ENCODE data around the gene SGCD. TPM values are rescaled to one million over a fixed set of nuclear protein-coding genes. Genes with fewer than 3 reads are reported as not detected.

SGCD gene
- total RNA-seq, 2 experiments from 2014 or later = not detected

DNA sequence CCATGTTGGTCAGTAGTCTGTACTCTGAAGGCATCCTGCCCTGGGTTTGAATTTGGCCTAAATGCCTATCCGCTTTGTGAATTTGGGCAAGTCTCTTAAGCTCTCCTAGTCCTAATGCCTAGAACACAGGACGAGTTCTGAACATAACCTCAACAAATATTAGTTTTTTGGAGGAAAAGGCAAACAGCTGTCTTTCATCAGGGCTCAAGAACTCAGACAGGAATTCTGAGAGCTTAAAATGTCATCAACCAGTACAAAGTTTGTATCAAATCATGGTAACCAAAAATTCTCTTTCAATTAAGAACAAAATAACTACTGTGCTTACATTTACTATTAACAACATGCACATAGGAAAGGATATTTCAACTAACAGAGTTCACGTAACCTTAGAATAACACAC lies 340.7 kb downstream of the SGCD start:
- Mint-ChIP-seq H3K27me3 (no peaks in the 10 kb centered on the region), H3K4me1 (ENCODE audit: low read depth) (no peaks in the 10 kb centered on the region), H3K9me3 (no peaks in the 10 kb centered on the region), H3K4me3 (no peak overlapping the region), H3K36me3 (ENCODE audit: low read depth) (no peaks in the 10 kb centered on the region), H3K27ac (no peak overlapping the region)
- H3K4me1 ChIP-seq (ENCODE audit: insufficient read depth, low read length) = no peaks in the 10 kb centered on the region
- intact Hi-C loops (cut with DNase I, micrococcal nuclease) = no loop called here
- H3K9me3 ChIP-seq (ENCODE audit: control insufficient read depth in 1 of 2, insufficient read depth in 1 of 2, low read length in 2 of 2) = no peaks in the 10 kb centered on the region
- H3K27me3 ChIP-seq (ENCODE audit: control insufficient read depth in 1 of 2, insufficient read depth in 2 of 2, low read length in 2 of 2) = no peaks in the 10 kb centered on the region
- ChIA-PET CTCF (no interaction called here), POLR2A (no interaction called here)
- no peak for TF ChIP-seq CTCF (IDR thresholded peaks at IDR 0.05)
- DNase-seq (no peak), ATAC-seq (ENCODE audit: poor library complexity) (no peak)
- no peaks in the 10 kb centered on the region for H3K36me3 ChIP-seq (ENCODE audit: insufficient read depth, low read length)
- no peak overlapping the region for H3K27ac ChIP-seq (ENCODE audit: low read depth in 1 of 2, low read length in 2 of 2)
- H3K4me3 ChIP-seq (ENCODE audit: low read length) = no peak overlapping the region

DNA sequence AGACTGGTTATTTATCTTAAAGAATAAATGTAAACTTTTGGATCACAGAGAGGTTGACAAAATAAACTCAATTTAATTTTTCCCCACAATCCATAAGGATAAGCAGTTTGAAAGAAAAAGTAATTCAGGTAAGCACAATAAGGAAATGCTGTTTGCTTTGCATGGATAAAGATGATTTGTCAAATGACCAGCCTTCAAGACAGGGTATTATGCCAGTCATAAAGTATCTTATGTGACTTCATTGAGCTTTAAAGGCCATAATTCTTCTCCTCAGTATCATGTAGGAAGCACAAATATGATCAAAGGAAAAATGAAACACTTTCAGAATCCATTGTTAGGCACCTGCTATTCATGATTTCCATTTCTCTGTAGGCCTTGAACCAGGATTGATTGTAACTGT lies 342.5 kb downstream of the SGCD start:
- Histone ChIP-seq H3K4me3 (ENCODE audit: low read length) (no peak overlapping the region), H3K27me3 (ENCODE audit: control insufficient read depth in 1 of 2, insufficient read depth in 2 of 2, low read length in 2 of 2) (no peaks in the 10 kb centered on the region), H3K27ac (ENCODE audit: low read depth in 1 of 2, low read length in 2 of 2) (no peak overlapping the region), H3K4me1 (ENCODE audit: insufficient read depth, low read length) (no peaks in the 10 kb centered on the region), H3K36me3 (ENCODE audit: insufficient read depth, low read length) (no peaks in the 10 kb centered on the region), H3K9me3 (ENCODE audit: control insufficient read depth in 1 of 2, insufficient read depth in 1 of 2, low read length in 2 of 2) (no peaks in the 10 kb centered on the region)
- TF ChIP-seq CTCF (IDR thresholded peaks at IDR 0.05) = no peak
- ATAC-seq (ENCODE audit: poor library complexity) = no peak
- DNase-seq = no peak
- CTCF ChIA-PET = no interaction called here
- no peaks in the 10 kb centered on the region for H3K36me3 Mint-ChIP-seq (ENCODE audit: low read depth)
- H3K9me3 Mint-ChIP-seq = no peaks in the 10 kb centered on the region
- intact Hi-C loops (cut with DNase I, micrococcal nuclease) = no loop called here
- H3K27ac Mint-ChIP-seq = no peak overlapping the region
- POLR2A ChIA-PET = no interaction called here
- no peaks in the 10 kb centered on the region for H3K4me1 Mint-ChIP-seq (ENCODE audit: low read depth)
- no peaks in the 10 kb centered on the region for H3K27me3 Mint-ChIP-seq
- no peak overlapping the region for H3K4me3 Mint-ChIP-seq

DNA sequence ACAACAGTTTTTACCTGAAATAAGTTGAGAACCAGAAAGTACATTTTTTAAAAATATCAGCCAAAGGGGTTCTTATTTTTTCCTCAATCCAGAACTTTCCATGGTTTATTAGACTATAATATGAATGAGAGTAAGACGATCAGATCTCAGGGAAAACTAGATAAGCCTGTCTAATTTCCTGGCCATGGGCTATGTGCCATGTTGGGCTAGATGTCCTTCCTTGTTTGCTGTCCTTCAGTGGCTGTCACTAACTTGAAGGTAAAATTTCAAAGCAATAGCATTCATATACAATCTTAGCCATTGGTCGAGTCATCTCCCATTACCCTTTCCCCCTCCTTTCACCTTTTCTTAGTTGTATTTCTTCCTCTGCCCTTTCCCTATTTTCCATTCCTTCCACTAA lies 343.7 kb downstream of the SGCD start:
- no peaks in the 10 kb centered on the region for H3K4me1 ChIP-seq (ENCODE audit: insufficient read depth, low read length)
- POLR2A ChIA-PET = interaction anchor here (0.7 kb wide), 1 partner anchor 337 kb away, joined by 3 read pairs; no protein-coding TSS in a partner anchor
- Mint-ChIP-seq H3K4me3 (no peak overlapping the region), H3K36me3 (ENCODE audit: low read depth) (no peaks in the 10 kb centered on the region), H3K9me3 (no peaks in the 10 kb centered on the region), H3K4me1 (ENCODE audit: low read depth) (no peaks in the 10 kb centered on the region), H3K27ac (no peak overlapping the region), H3K27me3 (no peaks in the 10 kb centered on the region)
- H3K27me3 ChIP-seq (ENCODE audit: control insufficient read depth in 1 of 2, insufficient read depth in 2 of 2, low read length in 2 of 2) = no peaks in the 10 kb centered on the region
- CTCF ChIA-PET = no interaction called here
- ATAC-seq (ENCODE audit: poor library complexity) (no peak), DNase-seq (no peak)
- no peaks in the 10 kb centered on the region for H3K9me3 ChIP-seq (ENCODE audit: control insufficient read depth in 1 of 2, insufficient read depth in 1 of 2, low read length in 2 of 2)
- intact Hi-C loops (cut with DNase I, micrococcal nuclease) = loop anchor here in 1 of 2 experiments (5.0 to 10.0 kb wide), 2 partner anchors 274 to 362 kb away; no protein-coding TSS in a partner anchor
- H3K36me3 ChIP-seq (ENCODE audit: insufficient read depth, low read length) = no peaks in the 10 kb centered on the region
- no peak overlapping the region for H3K4me3 ChIP-seq (ENCODE audit: low read length)
- no peak overlapping the region for H3K27ac ChIP-seq (ENCODE audit: low read depth in 1 of 2, low read length in 2 of 2)
- no peak for TF ChIP-seq CTCF (IDR thresholded peaks at IDR 0.05)

All from CD4-positive, alpha-beta T cell (primary cell).